Measurements from ENCODE around the gene STAMBP. TPM values are rescaled to one million over a fixed set of nuclear protein-coding genes. Genes with fewer than 3 reads are reported as not detected.

STAMBP gene
- total RNA-seq, 2 experiments from 2014 or later = 76.9 to 87.1 TPM

GRCh38 chr2:73918856-73919255, 90.1 kb downstream of the STAMBP start:
- DNase-seq (no peak), ATAC-seq (no peak)
- ChIA-PET CTCF (interaction anchor here (1.2 to 2.3 kb wide), 2 partner anchors 10 to 260 kb away, joined by 4 to 8 read pairs; partner anchors contain the start of gene MOB1A), POLR2A (interaction anchor here (1.0 kb wide), 1 partner anchor 228 kb away, joined by 3 read pairs; no protein-coding TSS in a partner anchor)
- Mint-ChIP-seq H3K36me3 (ENCODE audit: low read depth) (no peaks in the 10 kb centered on the region), H3K27ac (no peak overlapping the region), H3K4me3 (no peak overlapping the region), H3K4me1 (ENCODE audit: low read depth) (peaks cover 6% of the 10 kb centered on the region), H3K27me3 (no peaks in the 10 kb centered on the region), H3K9me3 (no peaks in the 10 kb centered on the region)
- no peak for TF ChIP-seq CTCF (IDR thresholded peaks at IDR 0.05)
- intact Hi-C loops (cut with micrococcal nuclease) = no loop called here

- DNase-seq = no peak
- intact Hi-C loops (cut with micrococcal nuclease) = no loop called here
- ATAC-seq = no peak
- Mint-ChIP-seq H3K27ac (no peak overlapping the region), H3K9me3 (no peaks in the 10 kb centered on the region), H3K4me1 (ENCODE audit: low read depth) (peaks cover 6% of the 10 kb centered on the region), H3K4me3 (no peak overlapping the region), H3K36me3 (ENCODE audit: low read depth) (no peaks in the 10 kb centered on the region), H3K27me3 (no peaks in the 10 kb centered on the region)
- ChIA-PET POLR2A (no interaction called here), CTCF (no interaction called here)
- TF ChIP-seq CTCF (IDR thresholded peaks at IDR 0.05) = no peak
These were observed 91.0 kb downstream of the STAMBP start for GRCh38 chr2:73919596-73920228.

- Mint-ChIP-seq H3K27me3 (no peaks in the 10 kb centered on the region), H3K4me3 (no peak overlapping the region), H3K27ac (no peak overlapping the region), H3K9me3 (no peaks in the 10 kb centered on the region), H3K36me3 (ENCODE audit: low read depth) (no peaks in the 10 kb centered on the region), H3K4me1 (ENCODE audit: low read depth) (peaks cover 8% of the 10 kb centered on the region)
- TF ChIP-seq CTCF (IDR thresholded peaks at IDR 0.05) = peak; percentile 57
- intact Hi-C loops (cut with micrococcal nuclease) = no loop called here
- ATAC-seq (peak; percentile 89), DNase-seq (peak; percentile 74)
- ChIA-PET POLR2A (interaction anchor here (0.9 to 1.5 kb wide), 2 partner anchors 24 to 27 kb away, joined by 3 read pairs; no protein-coding TSS in a partner anchor), CTCF (interaction anchor here (0.7 to 2.0 kb wide), 10 partner anchors 10 to 230 kb away, joined by 3 to 12 read pairs (median 4); no protein-coding TSS in a partner anchor)
These were observed 92.1 kb downstream of the STAMBP start for GRCh38 chr2:73920577-73921545.

- no peak overlapping the region for H3K4me3 Mint-ChIP-seq
- H3K27ac Mint-ChIP-seq = no peak overlapping the region
- ChIA-PET POLR2A (interaction anchor here (1.5 kb wide), 1 partner anchor 27 kb away, joined by 3 read pairs; no protein-coding TSS in a partner anchor), CTCF (interaction anchor here (0.8 to 2.0 kb wide), 8 partner anchors 11 to 115 kb away, joined by 3 to 12 read pairs (median 5); no protein-coding TSS in a partner anchor)
- no peaks in the 10 kb centered on the region for H3K27me3 Mint-ChIP-seq
- TF ChIP-seq CTCF (IDR thresholded peaks at IDR 0.05) = peak; percentile 1
- H3K36me3 Mint-ChIP-seq (ENCODE audit: low read depth) = no peaks in the 10 kb centered on the region
- ATAC-seq (no peak), DNase-seq (no peak)
- H3K4me1 Mint-ChIP-seq (ENCODE audit: low read depth) = peaks cover 13% of the 10 kb centered on the region
- no peaks in the 10 kb centered on the region for H3K9me3 Mint-ChIP-seq
- intact Hi-C loops (cut with micrococcal nuclease) = no loop called here
These were observed 92.8 kb downstream of the STAMBP start for GRCh38 chr2:73921581-73921980.
